ENCODE data around the gene AATK. TPM values are rescaled to one million over a fixed set of nuclear protein-coding genes. Genes with fewer than 3 reads are reported as not detected.

The AATK gene
- total RNA-seq, 1 donor from 2014 or later = 0.67 TPM

- no peaks in the 10 kb centered on the region for H3K36me3 Mint-ChIP-seq (ENCODE audit: low read depth)
- peaks cover 3% of the 10 kb centered on the region for H3K27me3 Mint-ChIP-seq (ENCODE audit: low read depth)
- H3K4me1 Mint-ChIP-seq (ENCODE audit: low read depth) = no peaks in the 10 kb centered on the region
- TF ChIP-seq, protein P1, sequence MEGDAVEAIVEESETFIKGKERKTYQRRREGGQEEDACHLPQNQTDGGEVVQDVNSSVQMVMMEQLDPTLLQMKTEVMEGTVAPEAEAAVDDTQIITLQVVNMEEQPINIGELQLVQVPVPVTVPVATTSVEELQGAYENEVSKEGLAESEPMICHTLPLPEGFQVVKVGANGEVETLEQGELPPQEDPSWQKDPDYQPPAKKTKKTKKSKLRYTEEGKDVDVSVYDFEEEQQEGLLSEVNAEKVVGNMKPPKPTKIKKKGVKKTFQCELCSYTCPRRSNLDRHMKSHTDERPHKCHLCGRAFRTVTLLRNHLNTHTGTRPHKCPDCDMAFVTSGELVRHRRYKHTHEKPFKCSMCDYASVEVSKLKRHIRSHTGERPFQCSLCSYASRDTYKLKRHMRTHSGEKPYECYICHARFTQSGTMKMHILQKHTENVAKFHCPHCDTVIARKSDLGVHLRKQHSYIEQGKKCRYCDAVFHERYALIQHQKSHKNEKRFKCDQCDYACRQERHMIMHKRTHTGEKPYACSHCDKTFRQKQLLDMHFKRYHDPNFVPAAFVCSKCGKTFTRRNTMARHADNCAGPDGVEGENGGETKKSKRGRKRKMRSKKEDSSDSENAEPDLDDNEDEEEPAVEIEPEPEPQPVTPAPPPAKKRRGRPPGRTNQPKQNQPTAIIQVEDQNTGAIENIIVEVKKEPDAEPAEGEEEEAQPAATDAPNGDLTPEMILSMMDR (IDR thresholded peaks at IDR 0.05) = no peak
- no peak overlapping the region for H3K4me3 Mint-ChIP-seq (ENCODE audit: unreplicated experiment)
- no peaks in the 10 kb centered on the region for H3K9me3 Mint-ChIP-seq (ENCODE audit: low read depth)
- no peak overlapping the region for H3K27ac Mint-ChIP-seq (ENCODE audit: unreplicated experiment)
- DNase-seq (ENCODE audit: low spot score) = no peak
Measured at GRCh38 chr17:81163051-81163695, 2.8 kb downstream of the AATK start.

GRCh38 chr17:81162491-81162890, 3.5 kb downstream of the AATK start:
- Mint-ChIP-seq H3K4me1 (ENCODE audit: low read depth) (no peaks in the 10 kb centered on the region), H3K27ac (ENCODE audit: unreplicated experiment) (no peak overlapping the region), H3K27me3 (ENCODE audit: low read depth) (peaks cover 3% of the 10 kb centered on the region), H3K4me3 (ENCODE audit: unreplicated experiment) (no peak overlapping the region), H3K36me3 (ENCODE audit: low read depth) (no peaks in the 10 kb centered on the region), H3K9me3 (ENCODE audit: low read depth) (no peaks in the 10 kb centered on the region)
- no peak for DNase-seq (ENCODE audit: low spot score)
- TF ChIP-seq, protein P1 (IDR thresholded peaks at IDR 0.05) = no peak

DNA sequence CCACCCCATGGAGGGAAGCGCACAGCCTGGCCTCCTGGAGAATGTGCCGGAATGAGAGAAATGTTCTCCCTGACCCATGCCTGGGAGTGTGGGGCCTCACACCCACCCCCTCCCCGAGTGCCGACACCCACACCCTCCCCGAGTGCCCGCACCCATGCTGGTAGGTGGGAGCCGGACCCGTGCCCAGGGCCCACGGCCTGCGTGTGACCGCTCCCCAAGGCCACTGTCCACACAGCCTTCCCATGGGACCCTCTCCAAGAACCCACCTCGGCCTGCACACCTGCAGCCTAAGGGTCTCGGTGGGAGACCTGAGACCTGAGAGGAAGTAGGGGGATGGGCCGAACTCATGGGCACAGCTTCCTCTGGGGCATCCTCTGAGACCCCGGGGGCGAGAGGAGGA, 4.0 kb downstream of the AATK start:
- Mint-ChIP-seq H3K4me1 (ENCODE audit: low read depth) (no peaks in the 10 kb centered on the region), H3K27ac (ENCODE audit: unreplicated experiment) (no peak overlapping the region), H3K9me3 (ENCODE audit: low read depth) (no peaks in the 10 kb centered on the region), H3K36me3 (ENCODE audit: low read depth) (no peaks in the 10 kb centered on the region), H3K27me3 (ENCODE audit: low read depth) (no peaks in the 10 kb centered on the region), H3K4me3 (ENCODE audit: unreplicated experiment) (no peak overlapping the region)
- TF ChIP-seq, protein P1 (IDR thresholded peaks at IDR 0.05) = no peak
- no peak for DNase-seq (ENCODE audit: low spot score)

DNA sequence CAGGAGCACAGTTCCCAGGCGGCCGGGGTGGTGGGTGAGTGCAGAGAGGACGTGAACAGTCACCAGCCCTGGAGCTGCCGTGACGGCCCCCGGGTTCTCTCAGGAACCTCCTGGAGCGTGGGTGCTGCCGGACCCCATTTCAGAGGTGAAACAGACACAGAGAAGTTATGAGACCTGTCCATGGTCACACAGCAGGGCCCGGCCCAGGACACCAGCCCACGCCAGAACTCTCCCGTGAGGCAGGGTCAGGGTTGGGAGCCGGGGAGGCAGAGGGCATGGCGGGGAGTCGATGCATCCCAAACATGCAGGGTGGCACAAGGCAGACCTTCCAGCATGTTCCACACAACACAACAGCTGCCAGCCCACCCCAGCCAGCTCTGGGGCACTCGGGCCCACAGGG, 4.5 kb downstream of the AATK start:
- Mint-ChIP-seq H3K4me1 (ENCODE audit: low read depth) (no peaks in the 10 kb centered on the region), H3K27me3 (ENCODE audit: low read depth) (no peaks in the 10 kb centered on the region), H3K36me3 (ENCODE audit: low read depth) (no peaks in the 10 kb centered on the region), H3K27ac (ENCODE audit: unreplicated experiment) (no peak overlapping the region), H3K9me3 (ENCODE audit: low read depth) (no peaks in the 10 kb centered on the region), H3K4me3 (ENCODE audit: unreplicated experiment) (no peak overlapping the region)
- TF ChIP-seq, protein P1 (IDR thresholded peaks at IDR 0.05) = no peak
- DNase-seq (ENCODE audit: low spot score) = no peak

- TF ChIP-seq, protein P1 (IDR thresholded peaks at IDR 0.05) = no peak
- Mint-ChIP-seq H3K4me1 (ENCODE audit: low read depth) (no peaks in the 10 kb centered on the region), H3K36me3 (ENCODE audit: low read depth) (no peaks in the 10 kb centered on the region), H3K4me3 (ENCODE audit: unreplicated experiment) (no peak overlapping the region), H3K27ac (ENCODE audit: unreplicated experiment) (no peak overlapping the region), H3K27me3 (ENCODE audit: low read depth) (no peaks in the 10 kb centered on the region), H3K9me3 (ENCODE audit: low read depth) (no peaks in the 10 kb centered on the region)
- no peak for DNase-seq (ENCODE audit: low spot score)
Measured at GRCh38 chr17:81160747-81161453, 5.1 kb downstream of the AATK start.
